Activated CD8-positive, alpha-beta memory T cell treated with anti-CD3 and anti-CD28 coated beads for 36 hours (primary cell): ENCODE data around the gene MIB2. TPM values are rescaled to one million over a fixed set of nuclear protein-coding genes. Genes with fewer than 3 reads are reported as not detected.
"Not testable (repeated sequence)": the region's sequence is repeated elsewhere in the genome, so short reads cannot be mapped to it uniquely, and the experiment has no call there.

Experiments used
- CTCF ChIA-PET: fragments of 350-600 bp; sonication (Branson Sonifier 250); formaldehyde crosslinking; loops from one replicate; lab custom pipeline; 2021; ENCODE audit warnings: antibody characterized with exemption; lab: Charles Lee
- POLR2A ChIA-PET: fragments of 350-600 bp; sonication (Branson Sonifier 250); formaldehyde crosslinking; loops from one replicate; lab custom pipeline; 2021; ENCODE audit warnings: antibody characterized with exemption; lab: Charles Lee
- total RNA-seq, 2 experiments: library from RNA; stranded (reverse); gene quantifications; one replicate each; pipeline ENCODE4 v1.2.3, GENCODE V29; 2021

MIB2 gene
- total RNA-seq, 2 experiments from 2014 or later = 40.5 to 41.3 TPM

DNA sequence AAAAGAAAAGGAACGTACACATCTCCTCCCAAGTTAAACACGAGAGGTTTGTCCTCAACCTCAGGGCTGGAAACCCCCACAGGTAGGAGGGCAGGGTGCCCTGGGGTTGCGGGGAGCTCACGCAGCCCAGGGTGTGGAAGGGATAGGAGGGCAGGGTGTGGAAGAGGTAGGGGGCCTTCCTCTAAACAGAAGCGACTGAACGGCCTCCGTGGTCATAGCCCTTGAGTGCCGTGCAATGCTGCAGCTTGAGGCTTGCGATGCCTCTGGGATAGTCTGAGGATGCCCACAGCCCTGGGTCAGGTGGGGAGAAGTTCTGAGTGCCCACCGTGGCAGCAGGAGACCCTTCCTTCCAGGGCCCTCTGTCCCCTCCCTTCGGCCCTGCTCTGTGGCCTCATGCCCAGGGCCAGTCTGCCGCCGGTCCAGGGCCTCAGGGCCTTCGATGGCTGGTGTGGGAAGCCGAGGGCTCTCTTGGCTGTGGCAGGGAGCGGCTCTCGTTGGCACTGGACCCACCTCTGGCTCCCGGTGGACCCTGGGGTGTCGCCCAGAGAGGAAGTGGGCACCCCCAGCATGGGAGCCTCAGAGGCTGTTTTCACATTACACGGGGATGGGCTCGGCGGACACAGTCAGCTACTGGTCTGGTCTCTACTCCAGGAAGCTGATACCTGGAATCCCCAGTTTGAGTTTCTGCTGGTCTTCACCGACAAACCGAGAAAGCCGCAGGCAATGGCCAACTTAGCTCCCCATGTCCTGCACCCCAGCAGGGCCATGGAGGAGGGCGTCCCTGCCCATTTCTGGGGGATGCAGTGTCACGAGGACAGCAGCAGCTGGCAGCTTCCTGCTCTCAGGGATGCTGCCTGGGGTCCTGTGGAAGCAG is 49.9 kb downstream of the MIB2 start:
- ChIA-PET POLR2A (interaction anchor here (0.6 kb wide), 1 partner anchor 12 kb away, joined by 6 read pairs; no protein-coding TSS in a partner anchor), CTCF (interaction anchor here (1.1 to 1.8 kb wide), 3 partner anchors 13 to 244 kb away, joined by 3 to 8 read pairs (median 3); no protein-coding TSS in a partner anchor)

DNA sequence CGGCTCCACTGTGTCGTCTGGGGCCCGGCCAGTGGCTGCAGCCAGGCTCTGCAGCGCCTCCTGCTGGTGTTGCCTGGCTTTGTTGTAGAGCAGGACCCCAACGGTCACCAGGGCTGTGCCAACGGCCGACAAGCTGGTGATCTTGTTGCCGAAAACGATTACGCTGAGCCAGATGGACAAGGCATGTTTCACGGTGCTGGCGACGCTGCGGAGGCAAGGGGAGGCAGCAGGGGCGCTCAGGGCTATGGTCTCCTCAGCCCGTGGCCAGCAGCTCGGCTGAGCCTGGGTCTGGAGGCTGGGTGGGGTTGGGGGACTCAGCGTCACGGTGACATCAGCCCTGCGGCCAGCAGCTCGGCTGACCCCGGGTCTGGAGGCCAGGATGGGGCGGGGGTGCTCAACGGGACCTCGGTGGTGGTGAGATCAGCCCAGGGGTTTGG is 50.5 kb downstream of the MIB2 start:
- ChIA-PET POLR2A (no interaction called here), CTCF (interaction anchor here (1.1 to 1.8 kb wide), 3 partner anchors 12 to 243 kb away, joined by 3 to 8 read pairs (median 3); no protein-coding TSS in a partner anchor)

DNA sequence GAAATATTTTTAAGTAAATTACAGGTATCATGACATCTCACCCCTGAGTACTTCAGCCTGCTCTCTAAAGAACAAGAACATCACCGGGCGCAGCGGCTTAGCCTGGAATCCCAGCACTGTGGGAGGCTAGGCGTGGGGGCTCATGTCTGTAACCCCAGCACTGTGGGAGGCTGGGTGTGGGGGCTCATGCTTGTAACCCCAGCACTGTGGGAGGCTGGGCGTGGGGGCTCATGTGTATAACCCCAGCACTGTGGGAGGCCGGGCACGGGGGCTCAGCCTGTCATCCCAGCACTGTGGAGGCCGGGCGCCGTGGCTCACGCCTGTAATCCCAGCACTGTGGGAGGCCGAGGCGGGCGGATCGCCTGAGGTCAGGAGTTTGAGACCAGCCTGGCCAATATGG is 51.2 kb downstream of the MIB2 start:
- CTCF ChIA-PET = interaction anchor here (1.8 kb wide), 1 partner anchor 12 kb away, joined by 8 read pairs; no protein-coding TSS in a partner anchor
- POLR2A ChIA-PET = no interaction called here

DNA sequence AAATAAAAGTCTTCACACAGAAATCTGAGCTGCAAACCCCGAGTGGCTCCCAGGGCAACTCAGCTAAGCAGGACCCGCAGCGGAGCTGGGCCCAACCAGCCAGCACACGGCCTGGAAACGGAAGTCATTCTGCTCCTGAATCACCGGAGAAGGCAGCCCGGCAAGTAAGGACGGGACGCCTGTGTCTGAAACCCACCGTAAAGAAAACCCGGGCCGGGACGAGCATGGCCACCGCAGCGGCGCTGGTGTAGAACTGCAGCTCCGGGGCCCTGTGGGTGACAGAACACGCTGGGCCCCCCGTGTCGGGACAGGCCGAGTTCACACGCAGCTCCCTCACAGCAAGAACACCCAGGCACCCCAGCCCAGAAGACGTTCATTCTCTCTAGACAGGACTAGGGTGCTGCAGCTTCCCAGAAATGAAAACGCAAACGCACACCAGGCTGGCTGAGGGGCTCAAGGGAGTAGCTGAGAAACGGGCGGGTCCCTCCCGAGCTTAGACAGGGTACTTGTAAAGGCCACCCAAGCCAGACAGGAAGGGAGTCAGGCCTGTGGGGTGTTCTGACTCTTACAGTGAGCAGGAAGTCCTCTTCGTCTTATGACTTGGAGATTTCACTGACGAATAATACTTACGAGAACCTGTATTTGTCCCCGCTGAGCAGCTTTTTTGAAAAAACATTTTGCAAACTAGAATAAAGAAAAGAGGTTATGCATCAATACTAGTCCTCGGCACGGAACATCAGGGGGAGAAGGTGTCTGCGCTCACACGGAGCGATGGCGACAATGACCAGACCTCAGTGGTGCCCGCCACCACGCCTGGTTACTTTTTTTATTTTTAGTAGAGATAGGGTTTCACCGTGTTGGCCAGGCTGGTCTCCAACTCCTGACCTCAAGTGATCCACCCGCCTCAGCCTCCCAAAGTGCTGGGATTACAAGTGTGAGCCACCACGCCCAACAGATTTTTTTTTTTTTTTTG is 54.5 kb downstream of the MIB2 start:
- ChIA-PET POLR2A (no interaction called here), CTCF (interaction anchor here (0.8 kb wide), 1 partner anchor 9 kb away, joined by 3 read pairs; no protein-coding TSS in a partner anchor)

DNA sequence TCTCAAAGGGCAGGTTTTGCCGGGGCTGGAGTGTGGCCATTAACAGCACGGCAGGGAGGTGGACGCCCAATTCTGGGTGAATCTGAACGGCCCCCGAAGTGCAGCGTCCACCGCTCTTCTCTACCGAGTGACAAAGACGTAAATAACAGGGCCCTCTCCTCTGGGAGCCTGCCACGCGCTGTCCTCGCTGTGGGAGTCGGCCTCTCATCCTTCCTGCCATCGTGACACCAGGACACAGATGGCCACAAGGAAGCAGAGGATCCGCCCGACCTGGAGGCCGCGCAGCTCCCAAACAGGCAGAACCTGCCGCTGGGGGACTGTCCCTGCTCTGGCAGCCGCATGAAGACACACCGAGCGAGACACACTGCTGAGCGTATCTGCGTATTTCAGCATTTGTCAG is 55.6 kb downstream of the MIB2 start:
- CTCF ChIA-PET = interaction anchor here (0.6 kb wide), 1 partner anchor 227 kb away, joined by 4 read pairs; no protein-coding TSS in a partner anchor
- POLR2A ChIA-PET = no interaction called here

GRCh38 chr1:1671365-1672119 is 56.2 kb downstream of the MIB2 start:
- ChIA-PET CTCF (no interaction called here), POLR2A (no interaction called here)

DNA sequence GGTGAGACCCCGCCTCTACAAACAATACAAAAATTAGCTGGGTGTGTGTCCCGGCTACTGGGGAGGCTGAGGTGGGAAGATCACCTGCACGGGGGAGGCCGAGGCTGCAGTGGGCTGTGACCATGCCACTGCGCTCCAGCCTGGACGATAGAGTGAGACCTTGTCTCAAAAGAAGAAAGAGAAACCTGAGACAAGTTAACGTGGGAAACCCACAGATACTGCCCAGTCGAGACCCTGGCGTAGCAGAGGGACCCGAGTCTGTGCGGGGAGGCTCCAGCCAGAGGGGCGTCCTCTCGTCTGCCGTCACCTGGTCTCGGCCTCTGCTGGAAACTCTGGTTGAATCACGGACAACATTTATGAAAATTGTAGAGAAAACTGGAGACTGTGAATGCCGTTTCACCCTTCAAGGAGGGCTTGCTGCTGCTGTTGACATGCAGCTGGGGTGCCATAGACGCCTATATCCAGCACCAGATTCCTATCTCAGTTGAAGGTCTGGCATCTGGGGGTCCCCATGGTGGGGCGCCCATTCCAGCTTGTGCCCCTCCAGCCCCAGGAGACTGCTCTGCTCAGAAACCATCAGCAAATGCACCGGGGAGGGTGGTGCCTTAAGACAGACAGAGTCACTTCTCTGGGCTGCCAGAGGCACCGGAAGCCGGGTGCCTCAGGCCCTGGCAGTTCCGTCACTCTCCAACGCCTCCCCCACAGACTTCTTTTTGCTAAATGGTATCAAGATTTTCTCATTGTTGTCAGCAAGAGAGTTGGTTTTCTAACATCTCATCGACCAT is 57.1 kb downstream of the MIB2 start:
- ChIA-PET CTCF (no interaction called here), POLR2A (no interaction called here)

GRCh38 chr1:1674806-1675205 is 59.5 kb downstream of the MIB2 start:
- POLR2A ChIA-PET, CTCF ChIA-PET: not testable (repeated sequence)

DNA sequence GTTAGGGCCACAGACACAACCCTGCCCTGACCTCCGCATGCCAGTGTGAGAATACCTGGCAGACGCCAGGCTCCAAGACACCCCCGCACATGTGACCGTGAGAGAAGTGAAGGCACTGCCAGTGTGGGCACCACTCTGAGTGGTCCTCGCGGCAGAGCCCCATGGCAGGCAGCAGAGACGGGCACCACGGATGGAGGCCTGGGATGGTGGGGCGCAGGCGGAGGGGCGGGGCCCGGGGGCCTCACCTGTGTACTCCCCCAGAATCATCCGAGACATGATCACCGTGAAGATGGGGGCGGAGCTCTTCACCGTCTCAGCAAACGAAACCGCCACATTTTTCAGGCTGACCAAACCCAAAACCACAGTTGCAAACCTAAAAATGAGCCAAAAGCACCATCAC is 59.9 kb downstream of the MIB2 start:
- CTCF ChIA-PET, POLR2A ChIA-PET: not testable (repeated sequence)

DNA sequence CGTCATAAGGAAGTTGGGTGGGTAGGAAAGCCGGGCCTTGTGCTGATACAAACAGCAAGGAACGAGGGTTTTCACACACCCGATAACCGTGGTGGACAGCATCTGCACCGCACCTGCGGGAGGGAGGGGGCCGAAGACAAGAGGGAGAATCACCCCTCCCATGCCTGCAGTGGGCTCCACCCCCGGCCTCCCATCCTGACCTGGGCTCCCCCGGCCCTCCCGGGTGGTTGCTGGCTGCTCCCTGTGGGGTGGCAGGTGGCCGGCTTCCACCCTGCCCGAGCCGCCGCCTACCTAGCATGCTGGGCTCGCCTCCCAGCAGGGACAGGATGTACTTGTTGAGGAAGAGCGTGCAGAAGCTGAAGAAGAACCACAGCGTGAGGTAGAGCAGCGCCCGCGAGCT is 60.8 kb downstream of the MIB2 start:
- CTCF ChIA-PET, POLR2A ChIA-PET: not testable (repeated sequence)

DNA sequence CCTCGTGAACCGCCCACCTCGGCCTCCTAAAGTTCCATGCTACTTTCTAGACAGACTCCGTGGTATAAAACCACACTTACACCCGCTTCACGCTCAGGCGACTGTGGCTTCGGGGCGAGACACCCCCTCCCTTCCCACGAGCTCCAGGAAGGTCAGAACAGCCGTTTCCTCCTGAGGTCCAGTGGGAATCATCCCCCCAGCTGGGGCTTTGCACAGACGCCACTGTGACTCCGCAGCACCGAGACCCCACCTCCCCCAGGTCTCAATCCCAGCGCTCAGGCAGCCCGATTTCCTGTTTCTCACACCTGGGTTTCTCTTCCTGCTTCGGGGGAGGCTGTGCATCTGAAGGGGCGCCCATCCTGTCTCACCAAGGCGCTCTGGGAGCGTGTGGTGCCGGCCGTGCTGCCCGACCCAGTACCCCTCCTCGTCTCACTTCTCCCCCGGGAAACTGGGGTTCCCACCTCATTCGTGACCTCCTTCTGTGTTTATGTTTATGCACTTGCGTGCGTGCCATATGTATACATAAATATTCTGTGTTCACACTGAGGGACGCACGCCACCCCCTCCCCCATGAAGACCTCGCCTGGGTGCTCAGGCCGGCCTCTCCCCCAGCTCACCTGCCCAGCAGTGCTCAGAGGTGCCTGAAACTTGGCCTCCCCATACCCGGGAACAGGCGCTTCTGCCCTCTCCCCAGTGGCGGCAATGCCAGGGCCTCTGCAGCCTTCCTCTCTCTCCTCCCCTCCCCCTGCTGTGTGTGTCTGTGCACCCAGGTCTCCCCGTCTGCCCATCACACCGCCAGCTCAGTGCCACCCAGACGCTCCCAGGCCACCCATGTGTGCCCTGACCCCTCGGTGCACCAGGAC is 62.6 kb downstream of the MIB2 start:
- ChIA-PET POLR2A (interaction anchor here (0.6 to 0.8 kb wide), 3 partner anchors 13 to 64 kb away, joined by 3 to 6 read pairs (median 3); no protein-coding TSS in a partner anchor), CTCF (interaction anchor here (1.1 to 2.0 kb wide), 3 partner anchors 8 to 214 kb away, joined by 3 to 8 read pairs (median 3); no protein-coding TSS in a partner anchor)

DNA sequence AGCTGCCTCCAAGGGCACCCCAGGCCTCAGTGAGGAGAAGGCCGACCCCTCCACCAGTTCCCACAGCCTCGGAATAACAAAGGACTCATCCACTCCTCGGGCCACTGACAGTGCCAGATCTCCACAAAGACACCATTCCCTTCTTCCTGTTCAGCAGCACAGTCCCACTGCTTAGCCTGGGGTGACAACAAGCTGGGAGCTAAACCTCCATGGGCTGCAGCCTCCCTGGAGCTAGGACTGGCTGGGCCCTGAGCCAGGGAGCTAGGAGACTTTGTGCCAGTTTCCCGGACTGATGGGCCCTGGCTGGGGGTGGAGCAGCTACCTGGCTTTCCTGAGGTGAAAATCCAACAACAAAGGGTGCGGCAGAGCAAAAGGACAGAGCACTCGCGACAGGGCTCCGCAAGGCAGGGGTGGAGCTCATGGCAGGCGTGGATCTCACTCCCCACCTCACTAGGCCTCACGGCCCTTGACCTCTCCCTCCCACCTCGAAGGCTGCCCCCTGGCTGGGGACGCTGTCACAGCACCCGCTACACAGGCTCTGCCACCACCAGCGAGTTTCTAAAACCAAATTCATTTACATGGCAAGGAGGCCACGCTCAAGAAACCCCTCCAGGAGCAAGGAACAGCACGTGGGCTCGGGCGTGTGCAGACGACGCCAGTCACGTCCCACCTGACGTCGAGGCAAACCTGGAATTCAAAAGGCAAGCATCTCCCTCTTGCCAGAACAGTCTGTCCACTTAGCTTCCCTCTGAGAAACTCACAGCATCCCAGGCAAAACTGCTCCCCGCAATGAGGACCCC is 63.5 kb downstream of the MIB2 start:
- CTCF ChIA-PET = interaction anchor here (0.6 to 2.0 kb wide), 4 partner anchors 9 to 227 kb away, joined by 3 to 8 read pairs (median 3); no protein-coding TSS in a partner anchor
- POLR2A ChIA-PET = interaction anchor here (0.6 to 0.8 kb wide), 3 partner anchors 50 to 355 kb away, joined by 3 read pairs; no protein-coding TSS in a partner anchor
